ENCODE measurements around the gene ALK. TPM values are rescaled to one million over a fixed set of nuclear protein-coding genes. Genes with fewer than 3 reads are reported as not detected.

The ALK gene
- total and polyA plus RNA-seq, 2 experiments from 2014 or later: 0.35 TPM; not detected in 1

- no peak for TF ChIP-seq CTCF (conservative IDR thresholded peaks at IDR 0.05; ENCODE audit: low read depth in 2 of 2)
Observed at GRCh38 chr2:29531626-29532025, 389.8 kb downstream of the ALK start (continued).

- DNase-seq (ENCODE audit: low spot score) (no peak), ATAC-seq (no peak)
- H3K36me3 Mint-ChIP-seq (ENCODE audit: low read depth): no peaks in the 10 kb centered on the region
- H3K27me3 Mint-ChIP-seq (ENCODE audit: insufficient read depth, low read depth, poor library complexity): no peaks in the 10 kb centered on the region
- Histone ChIP-seq H3K4me3 (no peak overlapping the region), H2AFZ (no peak overlapping the region), H3F3A (replicated peaks; ENCODE audit: low read depth) (no peaks in the 10 kb centered on the region), H3K36me3 (ENCODE audit: insufficient read depth) (no peaks in the 10 kb centered on the region), H3K27me3 (ENCODE audit: insufficient read depth) (no peaks in the 10 kb centered on the region), H4K20me1 (replicated peaks; ENCODE audit: insufficient read depth) (no peaks in the 10 kb centered on the region), H3K79me2 (replicated peaks; ENCODE audit: insufficient read depth) (no peaks in the 10 kb centered on the region), H3K4me2 (no peak overlapping the region), H3K27ac (ENCODE audit: low read depth) (no peak overlapping the region), H3K4me1 (ENCODE audit: insufficient read depth) (no peaks in the 10 kb centered on the region), H3K9me2 (ENCODE audit: insufficient read depth) (peaks cover 10% of the 10 kb centered on the region; the same call in 1 of the 2 replicates)
- no peak overlapping the region for H3K27ac Mint-ChIP-seq
- no peaks in the 10 kb centered on the region for H3K4me1 Mint-ChIP-seq
- no peak overlapping the region for H3K4me3 Mint-ChIP-seq
- no peaks in the 10 kb centered on the region for H3K9me3 Mint-ChIP-seq
- TF ChIP-seq REST (IDR thresholded peaks at IDR 0.05; ENCODE audit: unreplicated experiment) (no peak), POLR2AphosphoS5 (IDR thresholded peaks at IDR 0.05; ENCODE audit: low read depth) (no peak), ZNF114 (CRISPR knock-in tag; IDR thresholded peaks at IDR 0.05) (no peak), EZH2 (IDR thresholded peaks at IDR 0.05; ENCODE audit: low read depth, unreplicated experiment) (no peak), ZNF331 (CRISPR knock-in tag; IDR thresholded peaks at IDR 0.05; ENCODE audit: low read depth) (no peak), CTCF (conservative IDR thresholded peaks at IDR 0.05; ENCODE audit: low read depth in 2 of 2) (no peak), STAT1 (IDR thresholded peaks at IDR 0.05; ENCODE audit: unreplicated experiment) (no peak), NANOG (IDR thresholded peaks at IDR 0.05; ENCODE audit: borderline replicate concordance) (no peak), JUNB (IDR thresholded peaks at IDR 0.05; ENCODE audit: unreplicated experiment) (no peak), EZH2phosphoT487 (IDR thresholded peaks at IDR 0.05; ENCODE audit: unreplicated experiment) (no peak), ETS1 (IDR thresholded peaks at IDR 0.05) (no peak)
Observed at GRCh38 chr2:29530281-29530680, 391.1 kb downstream of the ALK start.
